Immature natural killer cell (primary cell): ENCODE measurements around the gene SDC3. TPM values are rescaled to one million over a fixed set of nuclear protein-coding genes. Genes with fewer than 3 reads are reported as not detected.

ENCODE experiments used
- DNase-seq, 3 donors: peaks; one replicate each; pipeline ENCODE4 v3.0.0; 2022; ENCODE audit warnings: mixed read lengths in 1 of 3
- H3K27ac Mint-ChIP-seq, 6 donors: one replicate each; pipeline ENCODE4 v1.8.0; 2020; ENCODE audit warnings: mixed read lengths in 6 of 6, mild to moderate bottlenecking in 5 of 6, inconsistent platforms in 4 of 6, moderate library complexity in 3 of 6
- H3K27me3 Mint-ChIP-seq, 3 donors: one replicate each; pipeline ENCODE4 v1.8.0; 2020 to 2021; ENCODE audit warnings: low read depth in 3 of 3, mild to moderate bottlenecking in 3 of 3, mixed read lengths in 3 of 3, moderate library complexity in 3 of 3, inconsistent platforms in 1 of 3
- H3K36me3 Mint-ChIP-seq, 3 donors: one replicate each; pipeline ENCODE4 v1.8.0; 2020; ENCODE audit warnings: mixed read lengths in 3 of 3, inconsistent platforms in 2 of 3, mild to moderate bottlenecking in 2 of 3
- H3K4me1 Mint-ChIP-seq, 2 donors: one replicate each; pipeline ENCODE4 v1.8.0; 2020; ENCODE audit warnings: inconsistent platforms in 2 of 2, mild to moderate bottlenecking in 2 of 2, mixed read lengths in 2 of 2, moderate library complexity in 1 of 2
- H3K4me3 Mint-ChIP-seq, 5 donors: one replicate each; pipeline ENCODE4 v1.8.0; 2020; ENCODE audit warnings: mild to moderate bottlenecking in 5 of 5, mixed read lengths in 5 of 5, inconsistent platforms in 3 of 5, moderate library complexity in 3 of 5
- H3K9me3 Mint-ChIP-seq, 6 donors: one replicate each; pipeline ENCODE4 v1.8.0; 2020; ENCODE audit warnings: mild to moderate bottlenecking in 6 of 6, mixed read lengths in 6 of 6, inconsistent platforms in 4 of 6, moderate library complexity in 3 of 6
- polyA plus RNA-seq, 3 donors: library from polyadenylated mRNA; unstranded; fragments of 300-500 nt; fragmentation: Illumina TruSeq; gene quantifications; one replicate each; pipeline ENCODE4 v1.2.3, GENCODE V29; 2021

Gene SDC3
- polyA plus RNA-seq, 3 donors from 2014 or later: not detected

DNA sequence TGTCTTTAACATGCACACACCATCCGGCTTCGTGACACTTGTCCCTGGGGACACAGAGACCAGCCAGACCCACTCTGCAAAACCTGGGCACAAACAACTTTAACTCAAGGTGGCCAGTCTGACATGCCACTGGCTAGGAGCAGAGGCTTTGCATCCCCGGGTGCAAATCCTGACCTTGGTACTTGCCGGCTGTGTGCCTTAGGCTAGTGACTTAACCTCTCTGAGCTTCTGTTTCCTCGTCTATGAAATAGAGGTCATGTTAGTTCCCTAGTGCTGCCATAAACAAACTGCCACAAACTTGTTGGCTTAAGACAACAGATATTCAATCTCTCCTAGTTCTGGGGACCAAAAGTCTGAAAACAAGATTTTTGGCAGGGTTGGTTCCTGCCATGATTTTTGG lies 60.4 kb downstream of the SDC3 start:
- DNase-seq: no peak
- Mint-ChIP-seq H3K27me3 (peaks cover 9 to 16% (median 11%) of the 10 kb centered on the region in 3 donors), H3K36me3 (no peaks in the 10 kb centered on the region), H3K4me1 (no peaks in the 10 kb centered on the region), H3K9me3 (no peaks in the 10 kb centered on the region), H3K4me3 (no peak overlapping the region), H3K27ac (no peak overlapping the region)

DNA sequence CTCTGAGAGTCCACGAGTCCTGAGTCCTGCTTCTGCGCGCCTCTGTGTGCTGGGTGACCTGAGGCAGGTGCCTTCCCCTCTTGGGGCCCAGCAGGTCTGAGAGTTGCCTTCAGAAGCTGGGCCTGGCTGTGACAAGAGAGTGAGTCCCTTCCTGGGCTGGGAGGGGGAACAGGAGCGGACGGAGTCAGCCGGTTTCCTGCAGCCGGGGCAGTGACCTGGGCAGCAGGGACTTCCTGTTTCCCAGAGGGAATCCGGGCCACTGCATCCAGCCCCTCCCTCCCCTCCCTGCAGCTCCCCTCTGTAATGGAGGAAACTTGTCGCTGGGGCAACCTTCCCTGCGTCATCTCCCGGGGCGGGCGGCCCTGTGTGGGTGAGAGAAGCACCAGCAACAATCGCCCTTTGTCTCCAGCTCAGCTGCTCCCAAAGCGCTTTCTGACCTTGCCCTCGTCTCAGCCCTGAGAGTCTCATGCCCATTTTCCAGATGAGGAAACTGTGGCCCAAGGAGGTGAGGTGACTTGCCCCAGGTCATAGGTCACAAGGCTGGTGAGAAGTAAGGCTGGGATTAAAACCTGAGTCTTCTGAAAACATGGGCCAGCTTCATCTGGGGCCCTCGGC lies 61.1 kb downstream of the SDC3 start:
- Mint-ChIP-seq H3K4me3 (no peak overlapping the region), H3K36me3 (no peaks in the 10 kb centered on the region), H3K9me3 (no peaks in the 10 kb centered on the region), H3K27ac (peak overlapping the region in 1 of 6 donors; percentile 8), H3K4me1 (no peaks in the 10 kb centered on the region), H3K27me3 (peaks cover 6 to 16% (median 8%) of the 10 kb centered on the region in 3 donors)
- no peak for DNase-seq

DNA sequence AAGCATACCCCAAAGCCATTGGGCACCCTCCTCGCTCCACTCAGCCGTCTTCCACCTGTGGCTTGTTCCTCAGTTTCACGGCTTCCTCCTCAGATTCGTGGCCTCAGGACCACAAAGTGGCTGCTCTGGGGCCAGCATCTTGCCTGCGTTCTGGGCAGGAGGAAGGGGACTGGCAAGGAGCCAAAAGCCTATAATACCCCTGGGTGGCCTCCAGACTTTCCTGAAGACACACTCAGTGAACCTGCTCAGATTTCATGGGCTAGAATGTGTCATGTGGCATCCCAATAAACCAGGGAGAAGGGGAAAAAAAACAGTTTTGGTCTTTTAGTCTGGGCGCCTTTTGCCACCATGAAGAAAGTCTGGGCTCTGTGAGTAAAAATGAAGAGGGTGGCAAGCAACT lies 62.0 kb downstream of the SDC3 start:
- H3K4me3 Mint-ChIP-seq: no peak overlapping the region
- DNase-seq: no peak
- no peak overlapping the region for H3K27ac Mint-ChIP-seq
- no peaks in the 10 kb centered on the region for H3K9me3 Mint-ChIP-seq
- peaks cover 5 to 16% (median 6%) of the 10 kb centered on the region in 3 donors for H3K27me3 Mint-ChIP-seq
- no peaks in the 10 kb centered on the region for H3K36me3 Mint-ChIP-seq
- H3K4me1 Mint-ChIP-seq: no peaks in the 10 kb centered on the region

DNA sequence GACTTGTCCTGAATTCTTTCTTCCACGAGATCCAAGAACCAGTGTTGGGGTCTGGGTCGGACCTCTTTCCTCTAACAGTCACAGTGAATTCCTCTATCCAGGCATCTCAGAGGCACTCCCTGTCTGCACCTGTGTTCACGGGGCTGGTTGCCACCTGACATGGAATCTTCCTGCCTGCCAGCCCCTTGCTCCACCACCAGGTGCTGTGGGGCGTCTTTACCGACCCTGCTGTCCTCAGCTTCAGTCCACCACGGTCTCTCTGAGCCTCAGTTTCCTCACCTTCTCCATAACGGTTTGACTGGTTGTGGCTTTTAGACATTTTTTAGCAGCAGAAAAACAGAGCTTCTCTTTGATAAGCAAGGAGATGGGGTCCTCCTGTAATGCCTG lies 62.7 kb downstream of the SDC3 start:
- Mint-ChIP-seq H3K9me3 (no peaks in the 10 kb centered on the region), H3K36me3 (no peaks in the 10 kb centered on the region), H3K27ac (no peak overlapping the region), H3K4me1 (no peaks in the 10 kb centered on the region), H3K4me3 (no peak overlapping the region), H3K27me3 (peaks cover 5 to 16% (median 8%) of the 10 kb centered on the region in 3 donors)
- no peak for DNase-seq

DNA sequence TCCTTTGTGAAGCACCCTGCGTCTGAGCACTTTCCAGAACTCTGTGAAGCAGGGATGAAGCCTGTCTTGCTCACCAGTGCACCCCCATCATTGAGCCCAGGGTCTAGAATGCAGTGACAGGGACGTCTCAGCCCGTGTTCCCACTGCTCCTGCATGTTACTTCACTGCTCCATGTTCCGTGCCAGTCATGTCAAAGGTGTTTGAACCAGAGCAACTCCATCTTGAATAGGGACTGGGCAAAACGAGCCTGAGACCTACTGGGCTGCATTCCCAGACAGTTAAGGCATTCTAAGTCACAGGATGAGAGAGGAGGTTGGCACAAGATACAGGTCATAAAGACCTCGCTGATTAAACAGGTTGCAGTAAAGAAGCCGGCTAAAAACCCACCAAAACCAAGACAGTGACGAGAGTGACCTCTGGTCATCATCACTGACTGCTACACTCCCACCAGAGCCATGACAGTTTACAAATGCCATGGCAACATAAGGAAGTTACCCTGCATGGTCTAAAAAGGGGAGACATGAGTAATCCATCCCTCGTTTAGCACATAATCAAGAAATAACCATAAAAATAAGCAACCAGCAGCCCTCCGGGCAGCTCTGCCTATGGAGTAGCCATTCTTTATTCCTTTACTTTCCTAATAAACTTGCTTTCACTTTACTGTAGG lies 63.2 kb downstream of the SDC3 start:
- no peak overlapping the region for H3K4me3 Mint-ChIP-seq
- no peak overlapping the region for H3K27ac Mint-ChIP-seq
- no peak for DNase-seq
- H3K36me3 Mint-ChIP-seq: no peaks in the 10 kb centered on the region
- H3K4me1 Mint-ChIP-seq: no peaks in the 10 kb centered on the region
- peaks cover 4 to 16% (median 9%) of the 10 kb centered on the region in 3 donors for H3K27me3 Mint-ChIP-seq
- no peaks in the 10 kb centered on the region for H3K9me3 Mint-ChIP-seq

DNA sequence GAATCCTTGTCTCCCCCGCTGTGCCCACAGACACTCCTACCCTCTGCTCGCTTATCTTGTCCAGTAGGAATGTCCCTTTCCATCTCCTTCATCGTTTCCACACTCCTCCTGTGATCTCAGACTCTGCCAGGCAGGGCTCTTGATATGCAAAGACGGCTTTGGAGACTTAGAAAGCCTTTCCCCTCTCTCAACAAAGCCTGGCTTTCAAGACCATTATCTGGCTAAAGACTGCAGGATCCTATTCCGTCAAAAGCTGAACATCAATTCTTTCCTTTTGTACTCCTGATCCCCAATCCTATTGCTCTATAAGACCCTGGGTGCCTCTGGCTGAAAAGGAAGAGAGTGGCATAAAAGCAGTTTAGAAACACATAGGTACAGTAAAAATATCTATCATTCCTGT lies 63.9 kb downstream of the SDC3 start:
- H3K36me3 Mint-ChIP-seq: no peaks in the 10 kb centered on the region
- no peaks in the 10 kb centered on the region for H3K4me1 Mint-ChIP-seq
- peaks cover 4 to 17% (median 8%) of the 10 kb centered on the region in 3 donors for H3K27me3 Mint-ChIP-seq
- H3K27ac Mint-ChIP-seq: no peak overlapping the region
- no peak for DNase-seq
- no peak overlapping the region for H3K4me3 Mint-ChIP-seq
- no peaks in the 10 kb centered on the region for H3K9me3 Mint-ChIP-seq

DNA sequence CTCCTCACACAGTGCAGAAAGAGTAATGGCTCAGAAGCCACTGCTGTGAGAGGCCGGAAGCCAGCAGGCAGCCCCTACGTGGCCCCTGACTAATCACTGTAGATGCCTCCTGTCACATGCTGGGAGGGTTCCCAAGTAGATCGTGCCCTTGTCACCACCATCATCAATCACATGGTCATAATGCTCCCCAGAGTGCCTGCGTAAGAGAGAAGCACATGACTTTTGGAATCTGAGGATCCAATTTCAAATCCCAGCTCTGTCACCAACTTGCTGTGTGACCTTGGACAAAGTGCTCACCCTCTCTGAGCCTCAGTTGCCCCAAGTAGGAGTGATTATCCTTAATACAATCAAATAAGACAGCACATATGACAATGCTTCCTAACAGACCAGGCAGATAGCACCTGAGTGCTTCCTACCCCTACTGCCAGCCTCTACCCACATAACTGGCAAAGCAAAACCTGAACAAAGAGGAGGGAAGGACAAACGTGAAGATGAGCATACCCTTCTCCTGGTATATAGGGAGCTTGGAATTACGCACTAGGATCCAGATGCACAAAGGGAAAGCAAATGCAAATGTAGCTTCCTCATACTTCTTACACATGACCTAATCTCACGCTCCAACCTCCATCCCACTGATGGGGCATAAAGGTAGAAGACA lies 65.7 kb downstream of the SDC3 start:
- H3K27me3 Mint-ChIP-seq: peaks cover 2 to 15% (median 5%) of the 10 kb centered on the region in 3 donors
- no peak for DNase-seq
- no peaks in the 10 kb centered on the region for H3K4me1 Mint-ChIP-seq
- no peak overlapping the region for H3K27ac Mint-ChIP-seq
- no peaks in the 10 kb centered on the region for H3K36me3 Mint-ChIP-seq
- no peak overlapping the region for H3K4me3 Mint-ChIP-seq
- H3K9me3 Mint-ChIP-seq: no peaks in the 10 kb centered on the region

DNA sequence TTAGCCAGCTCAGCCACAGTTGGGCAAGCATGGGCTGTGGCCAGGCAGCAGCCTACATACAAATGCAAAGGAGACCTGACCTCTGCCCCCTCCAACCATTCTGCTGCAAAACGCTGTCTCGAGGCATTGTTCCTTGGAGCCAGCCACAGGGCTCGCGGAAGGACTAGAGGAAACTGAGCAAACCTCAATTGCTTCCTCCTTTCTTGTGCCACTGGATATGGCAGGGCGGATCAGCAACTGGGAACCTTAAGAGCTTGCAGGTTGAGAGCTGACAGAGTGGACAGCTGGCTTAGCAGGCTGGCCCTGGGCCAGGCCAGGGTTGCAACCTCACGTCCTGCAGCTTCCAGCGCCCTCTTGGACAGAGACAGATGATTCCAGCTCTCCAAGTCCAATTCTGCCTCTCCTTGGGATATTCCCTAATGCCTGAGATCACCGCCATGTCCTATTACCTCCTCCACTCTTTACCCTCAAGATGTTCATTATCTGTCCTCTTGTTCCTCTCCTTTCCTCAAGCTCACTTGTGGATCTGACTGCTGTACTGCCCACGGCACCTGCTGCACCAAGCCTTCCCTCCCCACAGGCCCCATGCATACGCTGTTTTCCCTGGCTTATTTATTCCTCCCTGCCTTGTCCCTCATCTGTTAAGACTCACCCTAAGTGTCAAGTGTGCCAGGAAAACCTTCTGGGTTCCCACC lies 67.5 kb downstream of the SDC3 start:
- no peak overlapping the region for H3K27ac Mint-ChIP-seq
- H3K36me3 Mint-ChIP-seq: no peaks in the 10 kb centered on the region
- DNase-seq: no peak
- no peaks in the 10 kb centered on the region for H3K9me3 Mint-ChIP-seq
- H3K27me3 Mint-ChIP-seq: peaks cover 4 to 12% (median 5%) of the 10 kb centered on the region in 3 donors
- no peak overlapping the region for H3K4me3 Mint-ChIP-seq
- no peaks in the 10 kb centered on the region for H3K4me1 Mint-ChIP-seq

DNA sequence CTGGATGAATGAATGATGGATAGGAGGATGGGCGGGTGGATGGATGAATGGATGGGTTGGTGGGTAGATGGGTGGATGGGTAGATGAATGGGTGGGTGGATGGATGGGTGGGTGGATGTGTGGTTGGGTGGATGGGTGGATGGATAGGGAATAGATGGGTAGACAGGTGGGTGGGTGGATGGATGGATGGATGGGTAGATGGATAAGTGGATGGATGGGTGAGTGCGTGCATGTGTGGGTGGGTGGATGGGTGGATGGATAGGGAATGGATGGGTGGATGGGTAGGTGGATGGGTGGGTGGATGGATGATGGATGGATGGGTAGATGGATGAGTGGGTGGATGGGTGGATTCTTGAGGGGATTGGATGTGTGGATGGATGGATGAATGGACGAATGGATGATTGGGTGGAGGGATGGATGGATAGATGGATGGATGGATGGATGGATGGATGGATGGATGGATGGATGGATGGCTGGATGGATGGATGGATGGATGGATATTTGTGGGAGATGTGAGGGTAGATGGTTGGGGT lies 68.7 kb downstream of the SDC3 start:
- Mint-ChIP-seq H3K36me3 (no peaks in the 10 kb centered on the region), H3K4me3 (no peak overlapping the region), H3K27ac (no peak overlapping the region), H3K27me3 (peaks cover 4 to 5% (median 5%) of the 10 kb centered on the region in 3 donors), H3K9me3 (no peaks in the 10 kb centered on the region), H3K4me1 (no peaks in the 10 kb centered on the region)
- no peak for DNase-seq

DNA sequence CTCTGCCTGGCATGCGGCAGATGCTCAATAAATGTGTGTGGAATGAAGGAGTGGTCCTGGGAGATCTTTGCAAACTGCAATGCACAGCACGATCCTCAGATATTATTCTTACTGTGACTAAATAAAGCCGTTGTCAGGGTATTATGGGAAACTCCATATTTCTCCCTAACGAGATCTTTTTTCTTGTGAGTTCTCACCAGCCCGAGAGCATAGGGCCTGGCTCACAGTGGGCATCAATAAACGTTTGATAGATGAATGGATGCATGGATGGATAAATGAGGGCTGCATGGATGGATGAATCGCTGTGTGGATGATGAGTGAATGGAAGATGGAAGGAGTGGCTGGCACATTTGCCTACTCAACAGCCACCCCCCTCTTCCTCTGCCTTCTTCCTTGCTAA lies 69.6 kb downstream of the SDC3 start:
- Mint-ChIP-seq H3K9me3 (no peaks in the 10 kb centered on the region), H3K4me3 (no peak overlapping the region), H3K36me3 (no peaks in the 10 kb centered on the region), H3K4me1 (no peaks in the 10 kb centered on the region), H3K27me3 (peaks cover 4 to 5% (median 5%) of the 10 kb centered on the region in 3 donors), H3K27ac (no peak overlapping the region)
- no peak for DNase-seq

DNA sequence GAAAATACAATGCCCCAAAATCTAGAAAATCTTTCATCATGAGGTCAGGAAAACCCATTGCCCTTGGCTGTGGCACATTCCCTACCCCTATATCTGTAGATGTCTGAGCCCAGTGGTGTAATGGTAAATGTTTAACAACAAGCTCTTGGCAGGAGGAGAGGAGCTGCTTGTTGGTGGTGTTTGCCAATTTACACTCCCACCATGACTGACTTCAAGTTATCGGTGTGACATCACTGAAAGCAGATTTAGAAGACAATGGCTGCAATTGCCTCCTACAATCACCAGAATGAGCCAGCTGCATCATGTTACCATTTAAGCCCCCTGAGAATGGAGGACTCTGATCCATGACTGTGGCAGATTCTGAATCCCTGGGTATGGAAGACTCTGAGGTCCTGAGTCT lies 70.9 kb downstream of the SDC3 start:
- Mint-ChIP-seq H3K27ac (no peak overlapping the region), H3K27me3 (peaks cover 4 to 5% (median 5%) of the 10 kb centered on the region in 3 donors), H3K36me3 (no peaks in the 10 kb centered on the region), H3K4me1 (no peaks in the 10 kb centered on the region), H3K9me3 (no peaks in the 10 kb centered on the region), H3K4me3 (no peak overlapping the region)
- DNase-seq: no peak

DNA sequence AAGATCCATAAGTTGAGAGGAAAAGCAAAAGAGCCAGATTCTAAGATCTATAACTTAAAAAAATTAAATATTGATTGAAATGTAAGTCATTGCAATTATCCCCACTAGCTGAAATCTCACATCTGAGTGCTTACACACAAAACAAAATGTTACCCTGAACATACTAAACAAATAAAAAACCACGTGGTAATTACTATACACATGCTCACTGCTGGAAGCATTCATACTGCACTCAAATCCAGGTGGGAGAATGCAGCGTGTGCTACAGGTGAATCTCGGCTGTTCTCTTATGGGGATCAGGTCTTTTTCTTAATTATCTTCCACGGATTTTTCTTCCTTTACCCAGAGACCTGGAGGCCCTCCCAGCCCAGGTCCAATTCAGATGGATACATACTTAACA lies 74.3 kb downstream of the SDC3 start:
- H3K4me3 Mint-ChIP-seq: no peak overlapping the region
- no peaks in the 10 kb centered on the region for H3K36me3 Mint-ChIP-seq
- H3K27me3 Mint-ChIP-seq: peaks cover 4 to 8% (median 7%) of the 10 kb centered on the region in 3 donors
- H3K27ac Mint-ChIP-seq: no peak overlapping the region
- H3K9me3 Mint-ChIP-seq: peaks cover 0 to under 1% (median 0%) of the 10 kb centered on the region in 6 donors
- H3K4me1 Mint-ChIP-seq: no peaks in the 10 kb centered on the region
- no peak for DNase-seq

DNA sequence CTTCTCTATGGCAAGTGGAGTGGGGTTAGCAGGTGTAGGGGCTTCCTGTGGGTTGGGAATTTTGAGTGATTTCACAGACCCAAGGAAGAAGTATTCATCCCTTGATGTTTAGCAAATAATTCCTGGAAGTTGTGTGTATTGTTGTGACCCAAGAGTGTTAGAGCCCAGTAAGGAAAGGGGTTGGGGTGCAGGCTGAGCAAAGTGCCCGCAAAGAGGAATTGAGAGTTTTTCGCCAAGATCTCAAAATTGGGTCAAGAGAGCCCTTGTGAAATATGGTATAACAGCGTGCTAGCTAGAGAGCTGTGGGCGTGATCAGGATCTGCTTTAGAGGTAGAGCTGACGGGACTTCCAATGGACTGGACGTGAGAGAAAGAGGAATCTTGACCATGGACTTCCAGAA lies 78.0 kb downstream of the SDC3 start:
- Mint-ChIP-seq H3K9me3 (peaks cover 0 to 4% (median 0%) of the 10 kb centered on the region in 6 donors), H3K4me3 (no peak overlapping the region), H3K27ac (no peak overlapping the region), H3K27me3 (peaks cover 2 to 19% (median 13%) of the 10 kb centered on the region in 3 donors), H3K4me1 (peaks cover under 1 to 1% of the 10 kb centered on the region in 2 donors), H3K36me3 (no peaks in the 10 kb centered on the region)
- DNase-seq: no peak

DNA sequence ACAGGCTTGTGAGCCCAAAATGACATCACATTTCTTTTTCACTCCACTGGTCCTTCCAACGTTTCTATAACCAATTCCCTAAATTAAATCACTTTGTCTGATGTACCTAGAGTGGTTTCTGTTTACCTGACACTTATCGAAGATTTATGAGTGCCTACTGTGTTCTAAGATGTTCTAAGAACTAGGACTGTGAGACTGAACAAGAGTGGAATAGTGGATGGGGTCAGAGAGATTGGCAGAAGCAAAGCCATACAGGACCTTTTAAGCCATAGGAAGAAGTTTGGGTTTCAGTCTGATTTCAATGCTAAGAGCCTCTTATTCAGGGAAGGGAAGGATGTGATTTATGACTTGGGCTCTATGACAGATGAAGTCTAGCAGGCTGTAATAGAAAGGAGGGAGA lies 78.7 kb downstream of the SDC3 start:
- Mint-ChIP-seq H3K27ac (no peak overlapping the region), H3K27me3 (peaks cover 7 to 24% (median 13%) of the 10 kb centered on the region in 3 donors), H3K36me3 (no peaks in the 10 kb centered on the region), H3K9me3 (peaks cover 0 to 4% (median 0%) of the 10 kb centered on the region in 6 donors), H3K4me3 (no peak overlapping the region), H3K4me1 (peaks cover 7 to 8% of the 10 kb centered on the region in 2 donors)
- no peak for DNase-seq
